RWPE2 (cell line): ENCODE data around the gene OFD1.

Experiments
- ATAC-seq: fragments of 200-7000 bp; cut with Tn5 transposase; 3 replicates; pipeline ENCODE4 v1.9.1; 2021; ENCODE audit warnings: low read depth
- DNase-seq: peaks from one replicate; pipeline ENCODE4 v3.0.0-alpha.2; 2020; ENCODE audit warnings: low spot score
- H3K27ac ChIP-seq: fragments of 450-650 bp; 2 replicates; pipeline ENCODE4 v1.5.1; 2017; ENCODE audit warnings: mild to moderate bottlenecking; ENCODE audit not compliant: poor library complexity, severe bottlenecking
- H3K27me3 ChIP-seq: fragments of 250-450 bp; sonication (Bioruptor Pico); 2 replicates; pipeline ENCODE4 v1.5.1; 2021; ENCODE audit warnings: mild to moderate bottlenecking, moderate library complexity; ENCODE audit not compliant: insufficient read depth, poor library complexity, severe bottlenecking
- H3K36me3 ChIP-seq: fragments of 250-450 bp; sonication (Bioruptor Pico); 2 replicates; pipeline ENCODE4 v1.5.1; 2020; ENCODE audit warnings: low read depth, mild to moderate bottlenecking, moderate library complexity
- H3K4me1 ChIP-seq: fragments of 250-450 bp; sonication (Bioruptor Pico); 2 replicates; pipeline ENCODE4 v1.5.1; 2021; ENCODE audit warnings: mild to moderate bottlenecking, moderate library complexity; ENCODE audit not compliant: insufficient read depth, poor library complexity, severe bottlenecking
- H3K4me3 ChIP-seq: fragments of 250-450 bp; sonication (Bioruptor Pico); 2 replicates; pipeline ENCODE4 v1.5.1; 2021; ENCODE audit warnings: mild to moderate bottlenecking, moderate library complexity; ENCODE audit not compliant: severe bottlenecking
- H3K9me3 ChIP-seq: fragments of 250-450 bp; sonication (Bioruptor Pico); 2 replicates; pipeline ENCODE4 v1.5.1; 2021; ENCODE audit warnings: mild to moderate bottlenecking, moderate library complexity; ENCODE audit not compliant: severe bottlenecking
- TF ChIP-seq, protein P1 (sequence below): fragments of 450-650 bp; IDR thresholded peaks from one replicate; pipeline ENCODE4 v1.5.1; 2017; ENCODE audit warnings: mild to moderate bottlenecking, moderate library complexity; ENCODE audit not compliant: poor library complexity, severe bottlenecking

The OFD1 gene

DNA sequence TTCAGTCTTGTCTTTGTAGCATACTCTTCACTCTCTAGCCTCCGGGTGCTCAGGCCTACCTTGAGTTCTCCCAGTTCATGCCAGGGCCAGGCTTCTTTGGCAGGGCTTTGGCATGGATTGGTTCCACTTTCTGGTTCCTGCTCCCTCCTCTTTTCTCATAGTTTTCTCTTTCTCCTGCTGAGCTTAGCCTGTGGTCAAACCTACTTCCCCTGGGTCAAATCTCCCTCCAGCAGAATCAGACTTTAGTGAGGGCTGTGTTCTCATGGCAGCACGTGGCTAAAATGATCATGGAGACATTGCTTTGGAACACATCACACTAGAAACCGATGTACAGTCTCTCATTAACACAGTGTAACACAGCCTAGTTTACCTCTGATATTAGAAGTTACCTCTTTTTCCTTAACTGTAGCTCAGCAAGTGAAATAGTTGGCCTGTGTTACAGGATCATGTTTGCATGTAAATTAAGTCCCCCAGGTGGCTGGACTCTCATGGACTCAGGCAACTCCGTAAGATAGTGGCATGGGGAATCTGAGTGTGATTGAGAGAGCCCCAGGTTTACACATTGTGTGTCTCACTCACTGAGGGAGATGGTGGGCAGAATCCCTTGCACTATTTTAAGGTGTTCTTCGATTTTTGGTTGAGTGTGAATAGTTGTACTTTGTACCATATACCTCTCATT lies 32.3 kb upstream of the OFD1 start:
- Histone ChIP-seq H3K27ac (no peak overlapping the region), H3K4me3 (no peak overlapping the region)
- no peak for DNase-seq

DNA sequence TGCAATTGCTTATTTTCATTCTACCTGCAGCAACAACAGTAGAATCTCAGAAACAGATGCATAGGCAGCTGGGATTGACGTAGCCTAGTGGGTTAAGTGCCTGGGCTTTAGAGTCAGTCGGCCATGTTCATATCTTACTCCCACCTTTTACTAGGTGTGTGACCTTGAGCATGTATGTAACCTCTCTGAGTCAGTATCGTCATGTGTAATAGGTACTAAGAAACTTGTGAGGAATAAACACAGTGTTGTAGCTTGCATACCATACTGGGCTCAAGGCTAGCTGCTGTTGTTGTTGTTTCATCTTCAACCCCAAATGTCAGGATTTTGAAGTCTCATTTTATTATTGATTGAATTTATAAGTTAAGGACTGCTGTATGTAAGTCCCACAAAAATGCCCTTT lies 31.4 kb upstream of the OFD1 start:
- Histone ChIP-seq H3K4me1 (no peaks in the 10 kb centered on the region), H3K36me3 (peaks cover 2% of the 10 kb centered on the region), H3K9me3 (no peaks in the 10 kb centered on the region), H3K27me3 (no peaks in the 10 kb centered on the region), H3K4me3 (no peak overlapping the region), H3K27ac (no peak overlapping the region)
- ATAC-seq (no peak), DNase-seq (no peak)
- TF ChIP-seq, protein P1, sequence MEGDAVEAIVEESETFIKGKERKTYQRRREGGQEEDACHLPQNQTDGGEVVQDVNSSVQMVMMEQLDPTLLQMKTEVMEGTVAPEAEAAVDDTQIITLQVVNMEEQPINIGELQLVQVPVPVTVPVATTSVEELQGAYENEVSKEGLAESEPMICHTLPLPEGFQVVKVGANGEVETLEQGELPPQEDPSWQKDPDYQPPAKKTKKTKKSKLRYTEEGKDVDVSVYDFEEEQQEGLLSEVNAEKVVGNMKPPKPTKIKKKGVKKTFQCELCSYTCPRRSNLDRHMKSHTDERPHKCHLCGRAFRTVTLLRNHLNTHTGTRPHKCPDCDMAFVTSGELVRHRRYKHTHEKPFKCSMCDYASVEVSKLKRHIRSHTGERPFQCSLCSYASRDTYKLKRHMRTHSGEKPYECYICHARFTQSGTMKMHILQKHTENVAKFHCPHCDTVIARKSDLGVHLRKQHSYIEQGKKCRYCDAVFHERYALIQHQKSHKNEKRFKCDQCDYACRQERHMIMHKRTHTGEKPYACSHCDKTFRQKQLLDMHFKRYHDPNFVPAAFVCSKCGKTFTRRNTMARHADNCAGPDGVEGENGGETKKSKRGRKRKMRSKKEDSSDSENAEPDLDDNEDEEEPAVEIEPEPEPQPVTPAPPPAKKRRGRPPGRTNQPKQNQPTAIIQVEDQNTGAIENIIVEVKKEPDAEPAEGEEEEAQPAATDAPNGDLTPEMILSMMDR: no peak

More for the DNA sequence above, 32.3 kb upstream of the OFD1 start:
- Histone ChIP-seq H3K36me3 (peaks cover 2% of the 10 kb centered on the region), H3K27me3 (no peaks in the 10 kb centered on the region), H3K9me3 (no peaks in the 10 kb centered on the region), H3K4me1 (no peaks in the 10 kb centered on the region)
- TF ChIP-seq, protein P1: no peak
- ATAC-seq: no peak

DNA sequence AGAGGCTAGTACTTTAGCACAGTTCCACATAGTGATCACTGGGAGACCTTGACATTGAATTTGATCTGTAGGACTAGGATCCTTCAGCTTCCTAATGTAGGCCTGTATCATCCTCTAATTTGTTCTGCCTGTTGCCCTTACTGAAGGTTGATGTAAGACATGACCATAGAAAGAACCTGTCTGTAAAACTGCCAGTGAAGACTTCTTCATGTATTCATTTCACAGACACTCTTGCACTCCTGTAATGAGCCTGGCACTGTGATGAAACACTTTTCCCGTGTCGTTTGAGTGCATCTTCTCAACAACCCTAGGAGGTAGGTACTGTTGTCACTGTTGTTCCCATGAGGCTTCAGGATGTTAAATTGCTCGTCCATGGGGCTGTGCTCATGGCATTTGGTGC lies 31.0 kb upstream of the OFD1 start:
- Histone ChIP-seq H3K4me3 (no peak overlapping the region), H3K27ac (no peak overlapping the region), H3K36me3 (peaks cover 2% of the 10 kb centered on the region), H3K27me3 (no peaks in the 10 kb centered on the region), H3K4me1 (no peaks in the 10 kb centered on the region), H3K9me3 (no peaks in the 10 kb centered on the region)
- TF ChIP-seq, protein P1: no peak
- DNase-seq (no peak), ATAC-seq (no peak)

DNA sequence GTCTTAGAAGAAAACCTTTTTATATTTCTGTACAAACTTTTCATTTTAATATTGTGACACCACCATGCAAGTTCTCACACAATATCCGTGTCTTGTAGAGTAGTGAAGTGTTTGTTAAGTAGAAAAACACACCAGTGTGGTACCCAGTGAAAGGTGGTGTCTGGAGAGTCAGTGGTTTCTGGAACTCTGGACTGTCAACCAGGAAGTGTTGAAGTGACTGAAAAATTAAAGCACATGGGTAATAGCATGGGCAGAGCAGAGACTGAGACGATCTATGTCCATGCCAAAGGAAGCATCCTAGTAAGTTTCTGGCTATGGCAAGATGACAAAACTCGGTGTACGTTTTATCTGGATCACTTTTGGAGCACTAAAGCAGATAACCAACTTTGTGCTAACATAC lies 23.4 kb upstream of the OFD1 start:
- no peak overlapping the region for H3K27ac ChIP-seq
- H3K27me3 ChIP-seq: no peaks in the 10 kb centered on the region
- TF ChIP-seq, protein P1: no peak
- ATAC-seq (no peak), DNase-seq (no peak)
- H3K4me1 ChIP-seq: no peaks in the 10 kb centered on the region
- H3K4me3 ChIP-seq: no peak overlapping the region
- no peaks in the 10 kb centered on the region for H3K9me3 ChIP-seq
- peaks cover 7% of the 10 kb centered on the region for H3K36me3 ChIP-seq

DNA sequence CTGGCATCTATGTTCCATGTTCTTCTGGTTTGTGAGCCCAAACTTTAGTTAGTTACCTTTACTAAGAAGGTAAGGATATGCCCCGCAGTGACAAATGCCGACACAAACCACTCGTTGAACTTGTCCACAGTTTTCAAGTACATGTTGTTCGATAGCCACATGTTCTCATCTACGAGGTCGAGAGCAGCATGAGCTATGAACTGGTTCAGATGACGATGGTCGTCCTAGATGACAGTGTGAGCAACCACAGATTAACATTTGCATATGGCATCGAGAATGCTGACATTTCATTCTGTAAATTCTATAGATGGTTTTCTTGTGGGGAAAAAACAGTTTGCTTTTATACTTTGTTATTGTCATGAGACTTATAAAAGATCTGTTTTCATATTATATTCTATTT lies 18.1 kb upstream of the OFD1 start:
- H3K27me3 ChIP-seq: no peaks in the 10 kb centered on the region

More for the DNA sequence above, 18.1 kb upstream of the OFD1 start:
- TF ChIP-seq, protein P1: no peak
- ATAC-seq (no peak), DNase-seq (no peak)
- H3K27ac ChIP-seq: no peak overlapping the region
- no peaks in the 10 kb centered on the region for H3K4me1 ChIP-seq
- no peaks in the 10 kb centered on the region for H3K9me3 ChIP-seq
- H3K36me3 ChIP-seq: peaks cover 10% of the 10 kb centered on the region
- H3K4me3 ChIP-seq: no peak overlapping the region
